ENCODE results near the gene STRA6. TPM values are rescaled to one million over a fixed set of nuclear protein-coding genes. Genes with fewer than 3 reads are reported as not detected.

The STRA6 gene
- 0.68 TPM for polyA plus RNA-seq (ENCODE audit: insufficient read length)

DNA sequence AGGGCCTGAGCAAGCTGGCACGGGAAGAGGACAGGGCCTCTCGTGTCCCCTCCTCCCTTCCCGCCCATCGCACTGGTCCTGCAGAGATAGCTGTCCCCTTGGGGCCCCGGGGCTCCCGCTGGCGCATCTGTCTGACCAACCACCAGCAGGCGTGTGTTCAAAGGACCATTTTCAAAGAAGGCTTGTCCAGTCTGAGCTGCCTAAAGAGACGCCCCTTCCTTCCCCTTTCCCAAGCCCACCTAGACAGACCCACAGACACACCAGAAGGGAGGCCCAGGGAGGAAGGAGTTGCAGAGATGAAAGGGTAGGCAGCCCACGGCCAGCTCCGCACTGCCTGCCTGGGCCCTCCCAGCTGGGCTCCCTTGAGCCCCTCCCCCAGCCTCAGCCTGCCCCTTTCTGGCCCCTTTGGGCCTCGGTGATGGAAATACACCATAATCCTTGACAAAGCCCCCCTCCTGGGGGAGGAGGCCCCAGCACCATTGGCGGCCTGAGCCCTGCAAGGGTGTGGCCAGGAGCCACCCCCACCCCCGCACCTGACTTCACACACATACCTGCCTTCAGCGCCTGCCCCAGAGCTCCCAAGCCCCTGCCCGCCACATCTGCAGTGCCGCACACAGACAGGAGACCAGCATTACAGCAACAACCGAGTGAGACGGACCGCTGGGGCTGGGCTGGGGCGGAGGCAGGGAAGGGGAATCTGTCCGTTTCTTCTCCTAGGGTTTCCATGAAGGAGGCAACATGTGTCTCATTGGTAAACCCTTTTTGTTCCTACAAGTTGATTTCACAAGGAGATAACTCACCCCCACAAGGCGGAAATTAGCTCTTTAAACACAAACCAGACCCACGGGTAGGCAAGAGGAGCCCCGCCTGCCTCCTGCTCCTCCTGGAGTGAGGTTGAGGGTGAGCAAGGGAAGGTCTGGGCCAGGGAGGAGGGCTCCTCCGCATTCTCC, at the start of gene STRA6:
STRA6 (minus strand) TSS at position 336 of the 950 bp plus-strand sequence. CDS start 520 bp downstream, outside the sequence.
- no peak for DNase-seq

DNA sequence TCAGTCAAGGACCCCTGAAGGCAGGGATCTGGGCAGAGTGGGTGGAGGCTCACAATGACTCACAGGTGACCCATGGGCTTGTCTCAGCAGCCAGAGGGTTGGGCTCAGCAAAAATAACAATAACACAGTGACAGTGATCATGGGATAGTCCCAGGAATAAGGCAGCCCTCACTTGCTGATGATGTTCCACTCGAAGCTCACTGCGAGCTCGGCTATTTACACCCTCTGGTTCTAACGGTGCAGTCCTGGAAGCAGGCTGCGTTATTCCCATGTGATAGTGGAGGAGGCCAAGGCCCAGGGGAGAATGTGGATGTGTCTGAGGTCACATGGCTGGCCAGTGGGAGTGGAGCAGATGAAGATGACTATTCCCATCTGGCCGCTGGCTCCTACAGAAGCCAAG, 49.7 kb upstream of the STRA6 start:
- DNase-seq, result no peak

GRCh38 chr15:74251131-74251811, 48.7 kb upstream of the STRA6 start:
- DNase-seq, result peak; percentile 32

DNA sequence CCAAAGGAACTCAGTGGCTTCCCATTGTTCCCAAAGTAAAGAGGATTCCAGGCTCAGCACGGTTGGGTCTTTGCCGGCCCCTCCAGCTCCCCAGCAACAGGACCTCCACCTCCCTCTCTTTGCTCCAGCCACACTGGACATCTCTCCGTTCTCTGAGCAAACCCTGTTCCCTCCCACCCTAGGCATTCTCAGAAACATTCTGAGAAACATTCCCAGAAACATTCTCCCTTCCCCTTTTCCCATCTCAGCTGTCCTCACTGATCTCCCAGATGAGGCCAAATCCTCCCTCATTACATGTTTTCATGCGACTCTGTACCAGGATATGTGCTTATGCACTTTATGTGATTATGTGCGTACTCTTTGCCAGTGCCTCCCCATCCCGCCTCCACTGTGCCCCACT, 47.7 kb upstream of the STRA6 start:
- no peak for DNase-seq

DNA sequence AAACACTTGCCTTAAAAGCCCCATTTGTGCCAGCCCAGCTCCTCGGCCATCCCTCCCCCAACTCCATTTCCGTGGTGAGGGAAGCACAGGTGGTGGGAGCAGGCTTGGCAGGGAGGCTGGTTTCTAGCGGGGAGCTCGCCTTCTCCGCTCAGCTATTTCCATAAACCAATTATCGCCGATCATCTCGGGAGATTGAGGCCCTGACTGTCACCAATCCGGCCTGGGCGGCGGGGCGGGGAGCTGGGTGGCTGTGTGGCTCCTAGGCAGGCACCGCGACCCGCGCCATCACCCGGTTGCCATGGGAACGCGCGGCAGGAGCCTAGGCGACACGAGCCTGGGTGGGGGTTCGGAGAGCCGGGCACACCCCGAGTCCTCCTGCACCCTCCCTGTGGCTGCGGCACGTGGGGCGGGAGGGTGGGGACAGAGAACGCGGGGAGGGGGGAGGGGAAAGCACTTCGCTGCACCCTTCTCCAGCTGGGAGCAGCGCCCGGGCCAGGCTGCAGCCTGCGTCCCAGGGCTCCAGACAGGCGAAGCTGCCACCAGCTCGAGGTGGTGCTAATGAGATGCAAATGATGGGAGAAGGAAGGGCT, 42.9 kb upstream of the STRA6 start:
- no peak for DNase-seq

DNA sequence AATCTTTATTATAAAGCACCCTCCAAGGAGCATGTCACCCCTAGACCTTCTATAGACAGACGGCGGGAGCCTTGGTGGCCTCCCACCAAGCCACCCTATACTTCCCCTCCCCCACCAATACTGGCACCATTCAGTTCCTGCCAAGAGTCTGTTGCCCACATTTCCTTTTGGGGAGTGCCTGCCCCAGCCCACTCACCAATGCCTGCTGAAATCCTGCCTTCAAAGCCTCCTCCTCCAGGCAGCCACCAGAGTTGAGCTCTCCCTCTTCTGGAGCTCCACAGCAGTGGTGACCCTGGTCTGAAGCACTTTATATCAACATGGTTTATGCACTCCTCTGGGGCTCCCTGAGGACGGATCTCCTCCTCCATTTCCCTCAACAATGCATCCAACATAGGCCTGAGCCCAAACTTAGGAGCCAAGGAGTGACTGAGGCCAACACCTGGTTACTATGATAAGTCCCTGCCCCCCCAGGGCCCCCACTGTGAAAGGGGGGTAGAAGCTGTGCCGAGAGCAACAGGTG, 42.3 kb upstream of the STRA6 start:
- no peak for DNase-seq

DNA sequence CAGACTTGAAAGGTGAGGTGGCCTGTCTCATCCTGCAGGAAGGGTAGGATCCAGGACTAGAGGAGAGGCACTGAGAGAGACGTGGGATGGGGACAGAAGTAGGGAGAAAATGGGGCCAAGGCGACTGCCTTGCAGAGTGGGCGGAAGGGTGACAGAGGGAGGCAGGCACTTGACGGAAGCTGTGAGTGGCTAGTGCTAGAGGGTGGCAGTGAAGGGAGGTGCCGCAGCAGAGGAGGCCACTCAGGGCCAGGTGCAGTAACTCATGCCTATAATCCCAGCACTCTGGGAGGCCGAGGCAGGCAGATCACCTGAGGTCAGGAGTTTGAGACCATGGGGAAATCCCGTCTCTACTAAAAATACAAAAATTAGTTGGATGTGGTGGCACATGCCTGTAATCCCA, 40.8 kb upstream of the STRA6 start:
- no peak for DNase-seq

DNA sequence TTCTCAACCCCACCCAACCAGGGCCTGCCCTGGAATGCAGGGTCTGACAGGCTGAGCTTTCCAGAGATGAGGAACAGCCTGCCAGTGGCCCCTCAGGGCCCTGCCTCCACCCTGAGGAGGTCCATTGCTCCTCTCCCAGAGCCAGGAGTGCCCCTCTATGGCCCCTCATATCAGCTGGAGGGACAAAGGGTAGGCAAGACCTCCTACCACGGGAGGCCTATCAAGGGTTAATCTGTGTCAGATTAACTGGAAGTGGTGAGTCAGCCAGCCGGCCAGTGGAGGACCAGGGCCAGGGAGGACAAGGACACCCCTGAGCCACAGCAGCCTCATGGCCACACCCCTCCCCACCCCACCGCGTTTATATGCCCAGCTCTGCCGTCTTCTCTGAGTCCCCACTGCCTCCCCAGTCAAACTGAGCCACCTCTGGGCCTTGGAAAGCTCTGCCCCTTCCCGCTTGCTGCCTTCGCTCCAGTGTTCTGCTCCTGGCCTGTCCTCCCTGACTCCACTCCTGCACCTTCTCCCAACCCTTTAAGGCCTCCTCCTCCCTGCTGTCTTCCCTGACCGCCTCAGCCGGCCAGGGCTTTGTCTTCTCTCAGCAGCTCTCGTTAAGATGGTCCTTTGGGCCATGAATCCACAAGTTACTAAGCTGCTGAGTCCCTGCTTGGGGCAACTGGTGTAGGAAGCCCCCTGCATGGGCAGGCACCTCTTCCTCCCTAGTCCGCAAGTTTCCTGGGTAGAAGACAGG, 40.0 kb upstream of the STRA6 start:
- DNase-seq, result no peak

DNA sequence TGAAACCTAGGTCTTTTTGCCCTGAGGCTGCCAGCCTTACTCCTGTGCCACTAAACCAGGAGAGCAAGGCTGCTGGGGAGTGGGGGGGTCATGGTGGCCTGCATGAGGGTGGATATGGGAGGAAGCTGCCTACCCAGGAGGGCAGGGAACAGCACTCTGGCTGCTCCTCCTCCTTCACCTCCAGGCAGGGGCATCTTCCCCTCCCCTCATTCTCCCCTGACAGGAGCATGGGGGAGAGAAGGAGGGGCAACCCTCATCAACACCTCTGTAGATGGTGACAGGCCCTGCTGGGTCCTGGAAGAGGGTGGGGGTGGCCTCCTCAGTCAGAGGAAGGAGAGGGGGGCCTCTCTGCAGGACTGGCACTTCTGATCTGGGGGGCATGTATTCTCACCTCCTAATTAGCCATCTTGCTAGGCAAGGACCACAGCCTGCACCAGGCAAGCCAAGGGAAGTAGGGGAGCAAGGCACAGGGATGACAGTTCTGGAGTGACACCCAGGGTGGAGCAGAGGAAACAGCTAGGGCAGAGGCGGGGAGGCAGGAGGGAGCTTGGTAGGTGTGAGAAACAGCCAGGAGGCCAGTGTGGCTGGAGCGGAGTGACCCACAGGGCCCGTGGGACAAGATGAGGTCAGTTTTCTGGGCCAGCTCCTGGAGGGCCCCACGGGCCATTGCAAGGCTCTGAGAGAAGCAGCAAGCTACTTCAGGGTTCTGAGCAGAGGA, 38.5 kb upstream of the STRA6 start:
- no peak for DNase-seq

GRCh38 chr15:74240002-74240568, 37.5 kb upstream of the STRA6 start:
- no peak for DNase-seq

GRCh38 chr15:74239051-74239705, 36.6 kb upstream of the STRA6 start:
- no peak for DNase-seq

GRCh38 chr15:74235962-74236361, 33.4 kb upstream of the STRA6 start, which contains the start of gene CCDC33:
TSS of gene CCDC33 (plus strand) at chr15:74236326. CDS start at chr15:74236720, 394 bp downstream.
- no peak for DNase-seq

GRCh38 chr15:74234598-74234875, 31.9 kb upstream of the STRA6 start:
- DNase-seq, result no peak

DNA sequence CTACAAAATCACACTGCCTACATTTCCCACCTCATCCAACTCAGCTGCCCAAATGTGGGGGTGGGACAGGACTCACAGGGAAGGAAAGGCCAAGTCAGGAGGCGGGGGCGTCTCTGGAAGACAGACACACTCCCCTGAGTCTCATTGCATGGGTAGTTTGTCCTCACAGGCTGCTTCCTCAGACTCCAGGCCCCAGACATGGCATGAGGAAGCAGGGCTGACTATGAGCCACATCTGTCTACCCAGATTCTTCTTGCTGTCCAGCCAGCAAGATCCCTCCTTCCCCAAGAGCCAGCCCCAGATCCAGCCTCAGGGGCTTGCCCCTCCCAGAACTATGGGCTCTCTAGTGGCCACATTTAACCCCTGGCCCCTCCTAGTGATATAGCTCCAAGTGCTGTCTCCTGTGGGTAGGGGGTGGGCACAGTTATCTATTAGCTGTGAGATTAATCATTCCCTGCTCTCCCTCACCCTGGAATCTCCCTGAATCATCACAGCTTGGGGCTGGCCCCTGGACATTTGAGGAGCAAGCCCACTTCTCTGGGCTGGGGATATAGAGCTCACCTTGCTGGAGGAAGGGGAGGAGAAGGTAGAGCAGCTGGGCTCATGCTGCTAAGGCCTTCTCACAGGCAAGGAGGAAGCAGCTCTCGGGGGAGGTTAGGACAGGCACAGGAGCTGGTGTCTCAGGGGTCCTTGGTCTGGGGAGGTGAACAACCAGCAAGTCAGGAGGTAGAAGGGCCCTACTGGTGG, 31.4 kb upstream of the STRA6 start:
- DNase-seq, result no peak

DNA sequence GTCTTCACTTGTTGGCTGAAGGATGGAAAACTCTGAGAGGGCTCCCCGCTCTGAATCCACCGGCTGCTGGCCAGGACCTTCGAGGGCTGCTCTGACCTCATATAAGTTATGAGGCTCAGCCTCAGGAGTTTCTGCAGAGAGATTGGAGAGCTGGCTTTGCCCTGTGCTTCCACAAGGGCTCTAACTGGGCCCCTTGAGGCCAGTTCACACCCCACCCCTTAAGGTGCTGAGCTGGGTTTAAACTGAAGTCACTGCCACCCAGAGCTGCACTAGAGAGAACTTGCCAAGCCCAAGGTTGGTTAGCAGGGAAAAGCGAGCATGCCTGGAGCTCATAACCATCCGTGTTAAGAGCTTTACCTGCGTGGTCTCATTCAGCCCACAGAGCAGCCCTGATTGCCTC, 30.8 kb upstream of the STRA6 start:
- DNase-seq, result no peak

- DNase-seq, result no peak
These were observed 28.9 kb upstream of the STRA6 start for GRCh38 chr15:74231475-74231874.

DNA sequence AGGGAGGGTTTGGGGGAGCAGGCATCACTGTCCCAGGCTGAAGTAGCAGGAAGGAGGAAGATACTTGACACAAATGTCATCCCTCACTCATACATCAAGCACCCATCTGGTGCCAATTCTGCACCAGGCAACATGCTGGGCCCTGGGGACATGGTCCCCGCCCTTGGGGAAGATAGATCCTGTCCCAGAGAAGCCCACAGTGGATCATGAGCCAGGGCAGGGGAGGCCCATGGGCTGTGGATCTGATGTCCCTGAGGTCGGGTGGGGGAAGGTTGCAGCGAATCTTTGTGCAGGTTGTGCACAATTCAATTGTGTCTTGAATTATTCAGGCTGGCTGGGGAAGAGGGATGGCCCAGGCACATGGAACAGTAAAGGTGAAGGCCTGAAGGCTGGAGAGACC, 27.1 kb upstream of the STRA6 start:
- DNase-seq, result no peak

DNA sequence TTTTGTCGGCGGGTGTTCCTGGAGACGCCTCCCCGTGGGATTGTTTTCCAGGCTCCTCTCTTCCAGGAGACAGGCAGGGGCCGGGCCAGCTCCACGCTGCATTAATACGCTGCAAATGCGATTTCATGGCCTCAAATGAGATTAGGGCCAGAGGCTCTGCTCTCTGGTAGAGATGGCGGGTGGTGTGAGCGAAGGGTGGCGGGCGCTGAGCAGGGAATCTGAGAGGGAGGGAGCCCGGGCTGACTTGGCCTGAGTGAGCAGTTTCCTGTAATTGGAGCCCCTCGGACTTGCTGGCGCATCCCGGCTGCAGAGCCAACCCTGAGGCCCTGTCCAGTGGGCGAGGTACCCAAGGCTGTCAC, 26.1 kb upstream of the STRA6 start:
- DNase-seq, result no peak

- DNase-seq, result no peak
These were observed 25.6 kb upstream of the STRA6 start for GRCh38 chr15:74227968-74228722.

Data from hindlimb muscle (tissue), 1 donor.